ENCODE results near the gene EFNB2. TPM values are rescaled to one million over a fixed set of nuclear protein-coding genes. Genes with fewer than 3 reads are reported as not detected.

Gene EFNB2
- total RNA-seq, 1 experiment from 2014 or later: 15.9 TPM

DNA sequence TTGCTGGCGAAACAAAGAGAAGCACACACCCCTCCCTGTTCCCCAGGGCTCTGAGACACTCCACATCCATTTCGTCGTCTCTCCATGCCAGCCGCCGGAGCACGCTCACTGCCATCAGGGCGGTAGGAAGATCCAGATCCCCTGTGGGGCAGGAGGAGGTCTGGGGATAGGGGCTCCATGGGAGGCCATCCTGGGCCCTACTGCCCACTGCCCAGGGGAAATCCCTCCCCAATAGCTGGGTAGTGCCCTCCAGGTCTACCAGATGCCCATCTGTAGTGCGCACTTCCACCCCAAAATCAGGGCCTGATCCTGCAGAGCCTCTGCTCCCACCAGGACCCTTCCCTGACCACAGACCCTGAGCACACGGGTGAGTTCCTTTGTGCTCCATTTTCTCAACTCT lies 80.3 kb downstream of the EFNB2 start:
- DNase-seq (ENCODE audit: low spot score) (no peak), ATAC-seq (no peak)
- TF ChIP-seq, protein P1, sequence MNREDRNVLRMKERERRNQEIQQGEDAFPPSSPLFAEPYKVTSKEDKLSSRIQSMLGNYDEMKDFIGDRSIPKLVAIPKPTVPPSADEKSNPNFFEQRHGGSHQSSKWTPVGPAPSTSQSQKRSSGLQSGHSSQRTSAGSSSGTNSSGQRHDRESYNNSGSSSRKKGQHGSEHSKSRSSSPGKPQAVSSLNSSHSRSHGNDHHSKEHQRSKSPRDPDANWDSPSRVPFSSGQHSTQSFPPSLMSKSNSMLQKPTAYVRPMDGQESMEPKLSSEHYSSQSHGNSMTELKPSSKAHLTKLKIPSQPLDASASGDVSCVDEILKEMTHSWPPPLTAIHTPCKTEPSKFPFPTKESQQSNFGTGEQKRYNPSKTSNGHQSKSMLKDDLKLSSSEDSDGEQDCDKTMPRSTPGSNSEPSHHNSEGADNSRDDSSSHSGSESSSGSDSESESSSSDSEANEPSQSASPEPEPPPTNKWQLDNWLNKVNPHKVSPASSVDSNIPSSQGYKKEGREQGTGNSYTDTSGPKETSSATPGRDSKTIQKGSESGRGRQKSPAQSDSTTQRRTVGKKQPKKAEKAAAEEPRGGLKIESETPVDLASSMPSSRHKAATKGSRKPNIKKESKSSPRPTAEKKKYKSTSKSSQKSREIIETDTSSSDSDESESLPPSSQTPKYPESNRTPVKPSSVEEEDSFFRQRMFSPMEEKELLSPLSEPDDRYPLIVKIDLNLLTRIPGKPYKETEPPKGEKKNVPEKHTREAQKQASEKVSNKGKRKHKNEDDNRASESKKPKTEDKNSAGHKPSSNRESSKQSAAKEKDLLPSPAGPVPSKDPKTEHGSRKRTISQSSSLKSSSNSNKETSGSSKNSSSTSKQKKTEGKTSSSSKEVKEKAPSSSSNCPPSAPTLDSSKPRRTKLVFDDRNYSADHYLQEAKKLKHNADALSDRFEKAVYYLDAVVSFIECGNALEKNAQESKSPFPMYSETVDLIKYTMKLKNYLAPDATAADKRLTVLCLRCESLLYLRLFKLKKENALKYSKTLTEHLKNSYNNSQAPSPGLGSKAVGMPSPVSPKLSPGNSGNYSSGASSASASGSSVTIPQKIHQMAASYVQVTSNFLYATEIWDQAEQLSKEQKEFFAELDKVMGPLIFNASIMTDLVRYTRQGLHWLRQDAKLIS (CRISPR knock-in tag; IDR thresholded peaks at IDR 0.05; ENCODE audit: borderline replicate concordance): no peak
- TF ChIP-seq, protein P2, sequence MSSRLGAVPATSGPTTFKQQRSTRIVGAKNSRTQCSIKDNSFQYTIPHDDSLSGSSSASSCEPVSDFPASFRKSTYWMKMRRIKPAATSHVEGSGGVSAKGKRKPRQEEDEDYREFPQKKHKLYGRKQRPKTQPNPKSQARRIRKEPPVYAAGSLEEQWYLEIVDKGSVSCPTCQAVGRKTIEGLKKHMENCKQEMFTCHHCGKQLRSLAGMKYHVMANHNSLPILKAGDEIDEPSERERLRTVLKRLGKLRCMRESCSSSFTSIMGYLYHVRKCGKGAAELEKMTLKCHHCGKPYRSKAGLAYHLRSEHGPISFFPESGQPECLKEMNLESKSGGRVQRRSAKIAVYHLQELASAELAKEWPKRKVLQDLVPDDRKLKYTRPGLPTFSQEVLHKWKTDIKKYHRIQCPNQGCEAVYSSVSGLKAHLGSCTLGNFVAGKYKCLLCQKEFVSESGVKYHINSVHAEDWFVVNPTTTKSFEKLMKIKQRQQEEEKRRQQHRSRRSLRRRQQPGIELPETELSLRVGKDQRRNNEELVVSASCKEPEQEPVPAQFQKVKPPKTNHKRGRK (CRISPR knock-in tag; IDR thresholded peaks at IDR 0.05; ENCODE audit: borderline replicate concordance): no peak
- TF ChIP-seq ZNF121 (CRISPR knock-in tag; IDR thresholded peaks at IDR 0.05) (no peak), SP1 (CRISPR knock-in tag; conservative IDR thresholded peaks at IDR 0.05) (no peak), TCF7 (CRISPR knock-in tag; IDR thresholded peaks at IDR 0.05; ENCODE audit: low read depth) (no peak), RELA (CRISPR knock-in tag; IDR thresholded peaks at IDR 0.05; ENCODE audit: borderline replicate concordance) (no peak), FOXJ3 (CRISPR knock-in tag; IDR thresholded peaks at IDR 0.05; ENCODE audit: borderline replicate concordance) (no peak), NR1H2 (CRISPR knock-in tag; IDR thresholded peaks at IDR 0.05) (no peak), MXD4 (CRISPR knock-in tag; IDR thresholded peaks at IDR 0.05; ENCODE audit: borderline replicate concordance) (no peak), ELF4 (CRISPR knock-in tag; IDR thresholded peaks at IDR 0.05; ENCODE audit: low read depth) (no peak), NR2C2 (CRISPR knock-in tag; IDR thresholded peaks at IDR 0.05) (no peak), NR3C1 (CRISPR knock-in tag; conservative IDR thresholded peaks at IDR 0.05; ENCODE audit: low read depth) (no peak), RORB (CRISPR knock-in tag; IDR thresholded peaks at IDR 0.05) (no peak)
- Mint-ChIP-seq H3K4me3 (no peak overlapping the region), H3K27ac (no peak overlapping the region), H3K9me3 (0 out of 2 replicates have a peak, but pooled peaks cover 4% of the 10 kb centered on the region), H3K4me1 (peaks cover 10% of the 10 kb centered on the region), H3K36me3 (no peaks in the 10 kb centered on the region), H3K27me3 (ENCODE audit: low read depth) (no peaks in the 10 kb centered on the region)
- ChIA-PET POLR2A (no interaction called here), CTCF (no interaction called here)

DNA sequence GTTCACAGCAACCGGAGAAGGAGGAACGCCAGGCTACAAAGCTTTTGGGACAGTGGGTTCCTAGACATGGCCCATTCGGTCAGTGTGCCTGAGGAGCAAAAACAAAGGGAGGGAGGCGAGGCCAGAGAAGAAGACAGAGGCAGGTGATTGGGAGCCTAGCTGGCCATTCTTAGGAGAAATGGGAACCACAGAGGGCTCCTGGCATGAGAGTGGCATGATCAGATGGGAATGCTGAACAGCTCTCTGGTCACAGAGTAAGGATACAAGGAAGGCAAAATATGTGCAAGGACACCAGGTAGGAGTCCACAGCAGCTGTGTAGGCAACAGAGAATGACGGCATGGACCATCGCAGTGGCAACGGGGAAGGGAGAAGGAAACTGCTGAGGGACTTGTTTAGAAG lies 82.4 kb downstream of the EFNB2 start:
- Mint-ChIP-seq H3K9me3 (0 out of 2 replicates have a peak, but pooled peaks cover 8% of the 10 kb centered on the region), H3K27ac (no peak overlapping the region), H3K4me1 (peaks cover 10% of the 10 kb centered on the region), H3K36me3 (no peaks in the 10 kb centered on the region), H3K27me3 (ENCODE audit: low read depth) (no peaks in the 10 kb centered on the region), H3K4me3 (no peak overlapping the region)
- ChIA-PET CTCF (no interaction called here), POLR2A (no interaction called here)
- ATAC-seq (no peak), DNase-seq (ENCODE audit: low spot score) (no peak)
- TF ChIP-seq MXD4 (CRISPR knock-in tag; IDR thresholded peaks at IDR 0.05; ENCODE audit: borderline replicate concordance): no peak
- TF ChIP-seq, protein P3, sequence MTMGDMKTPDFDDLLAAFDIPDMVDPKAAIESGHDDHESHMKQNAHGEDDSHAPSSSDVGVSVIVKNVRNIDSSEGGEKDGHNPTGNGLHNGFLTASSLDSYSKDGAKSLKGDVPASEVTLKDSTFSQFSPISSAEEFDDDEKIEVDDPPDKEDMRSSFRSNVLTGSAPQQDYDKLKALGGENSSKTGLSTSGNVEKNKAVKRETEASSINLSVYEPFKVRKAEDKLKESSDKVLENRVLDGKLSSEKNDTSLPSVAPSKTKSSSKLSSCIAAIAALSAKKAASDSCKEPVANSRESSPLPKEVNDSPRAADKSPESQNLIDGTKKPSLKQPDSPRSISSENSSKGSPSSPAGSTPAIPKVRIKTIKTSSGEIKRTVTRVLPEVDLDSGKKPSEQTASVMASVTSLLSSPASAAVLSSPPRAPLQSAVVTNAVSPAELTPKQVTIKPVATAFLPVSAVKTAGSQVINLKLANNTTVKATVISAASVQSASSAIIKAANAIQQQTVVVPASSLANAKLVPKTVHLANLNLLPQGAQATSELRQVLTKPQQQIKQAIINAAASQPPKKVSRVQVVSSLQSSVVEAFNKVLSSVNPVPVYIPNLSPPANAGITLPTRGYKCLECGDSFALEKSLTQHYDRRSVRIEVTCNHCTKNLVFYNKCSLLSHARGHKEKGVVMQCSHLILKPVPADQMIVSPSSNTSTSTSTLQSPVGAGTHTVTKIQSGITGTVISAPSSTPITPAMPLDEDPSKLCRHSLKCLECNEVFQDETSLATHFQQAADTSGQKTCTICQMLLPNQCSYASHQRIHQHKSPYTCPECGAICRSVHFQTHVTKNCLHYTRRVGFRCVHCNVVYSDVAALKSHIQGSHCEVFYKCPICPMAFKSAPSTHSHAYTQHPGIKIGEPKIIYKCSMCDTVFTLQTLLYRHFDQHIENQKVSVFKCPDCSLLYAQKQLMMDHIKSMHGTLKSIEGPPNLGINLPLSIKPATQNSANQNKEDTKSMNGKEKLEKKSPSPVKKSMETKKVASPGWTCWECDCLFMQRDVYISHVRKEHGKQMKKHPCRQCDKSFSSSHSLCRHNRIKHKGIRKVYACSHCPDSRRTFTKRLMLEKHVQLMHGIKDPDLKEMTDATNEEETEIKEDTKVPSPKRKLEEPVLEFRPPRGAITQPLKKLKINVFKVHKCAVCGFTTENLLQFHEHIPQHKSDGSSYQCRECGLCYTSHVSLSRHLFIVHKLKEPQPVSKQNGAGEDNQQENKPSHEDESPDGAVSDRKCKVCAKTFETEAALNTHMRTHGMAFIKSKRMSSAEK (CRISPR knock-in tag; IDR thresholded peaks at IDR 0.05; ENCODE audit: borderline replicate concordance): no peak
- no peak for TF ChIP-seq TEAD4 (CRISPR knock-in tag; IDR thresholded peaks at IDR 0.05)
- TF ChIP-seq, protein P4, sequence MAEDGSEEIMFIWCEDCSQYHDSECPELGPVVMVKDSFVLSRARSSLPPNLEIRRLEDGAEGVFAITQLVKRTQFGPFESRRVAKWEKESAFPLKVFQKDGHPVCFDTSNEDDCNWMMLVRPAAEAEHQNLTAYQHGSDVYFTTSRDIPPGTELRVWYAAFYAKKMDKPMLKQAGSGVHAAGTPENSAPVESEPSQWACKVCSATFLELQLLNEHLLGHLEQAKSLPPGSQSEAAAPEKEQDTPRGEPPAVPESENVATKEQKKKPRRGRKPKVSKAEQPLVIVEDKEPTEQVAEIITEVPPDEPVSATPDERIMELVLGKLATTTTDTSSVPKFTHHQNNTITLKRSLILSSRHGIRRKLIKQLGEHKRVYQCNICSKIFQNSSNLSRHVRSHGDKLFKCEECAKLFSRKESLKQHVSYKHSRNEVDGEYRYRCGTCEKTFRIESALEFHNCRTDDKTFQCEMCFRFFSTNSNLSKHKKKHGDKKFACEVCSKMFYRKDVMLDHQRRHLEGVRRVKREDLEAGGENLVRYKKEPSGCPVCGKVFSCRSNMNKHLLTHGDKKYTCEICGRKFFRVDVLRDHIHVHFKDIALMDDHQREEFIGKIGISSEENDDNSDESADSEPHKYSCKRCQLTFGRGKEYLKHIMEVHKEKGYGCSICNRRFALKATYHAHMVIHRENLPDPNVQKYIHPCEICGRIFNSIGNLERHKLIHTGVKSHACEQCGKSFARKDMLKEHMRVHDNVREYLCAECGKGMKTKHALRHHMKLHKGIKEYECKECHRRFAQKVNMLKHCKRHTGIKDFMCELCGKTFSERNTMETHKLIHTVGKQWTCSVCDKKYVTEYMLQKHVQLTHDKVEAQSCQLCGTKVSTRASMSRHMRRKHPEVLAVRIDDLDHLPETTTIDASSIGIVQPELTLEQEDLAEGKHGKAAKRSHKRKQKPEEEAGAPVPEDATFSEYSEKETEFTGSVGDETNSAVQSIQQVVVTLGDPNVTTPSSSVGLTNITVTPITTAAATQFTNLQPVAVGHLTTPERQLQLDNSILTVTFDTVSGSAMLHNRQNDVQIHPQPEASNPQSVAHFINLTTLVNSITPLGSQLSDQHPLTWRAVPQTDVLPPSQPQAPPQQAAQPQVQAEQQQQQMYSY (CRISPR knock-in tag; IDR thresholded peaks at IDR 0.05): no peak
- TF ChIP-seq ETV6 (CRISPR knock-in tag; IDR thresholded peaks at IDR 0.05): no peak
- no peak for TF ChIP-seq SP1 (CRISPR knock-in tag; conservative IDR thresholded peaks at IDR 0.05)
- TF ChIP-seq, protein P5, sequence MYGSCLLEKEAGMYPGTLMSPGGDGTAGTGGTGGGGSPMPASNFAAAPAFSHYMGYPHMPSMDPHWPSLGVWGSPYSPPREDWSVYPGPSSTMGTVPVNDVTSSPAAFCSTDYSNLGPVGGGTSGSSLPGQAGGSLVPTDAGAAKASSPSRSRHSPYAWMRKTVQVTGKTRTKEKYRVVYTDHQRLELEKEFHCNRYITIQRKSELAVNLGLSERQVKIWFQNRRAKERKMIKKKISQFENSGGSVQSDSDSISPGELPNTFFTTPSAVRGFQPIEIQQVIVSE (CRISPR knock-in tag; IDR thresholded peaks at IDR 0.05; ENCODE audit: borderline replicate concordance): no peak
- no peak for TF ChIP-seq ZNF232 (CRISPR knock-in tag; IDR thresholded peaks at IDR 0.05)
- TF ChIP-seq GRHL2 (CRISPR knock-in tag; IDR thresholded peaks at IDR 0.05; ENCODE audit: insufficient replicate concordance, severe bottlenecking): no peak

All from WTC11 (cell line).